Skeletal muscle satellite cell (primary cell): Measurements from ENCODE around the gene NOX1. TPM values are rescaled to one million over a fixed set of nuclear protein-coding genes. Genes with fewer than 3 reads are reported as not detected.
"Not testable (repeated sequence)": the region's sequence is repeated elsewhere in the genome, so short reads cannot be mapped to it uniquely, and the experiment has no call there.

Experiments
- H3K27me3 ChIP-seq: 2 replicates; pipeline ENCODE4 v1.7.0; 2013; ENCODE audit warnings: low read length; ENCODE audit not compliant: control insufficient read depth, insufficient read depth
- H3K36me3 ChIP-seq: 2 replicates; pipeline ENCODE4 v1.7.0; 2013; ENCODE audit warnings: mild to moderate bottlenecking, control low read depth, low read length; ENCODE audit not compliant: insufficient read depth
- H3K4me1 ChIP-seq: 2 replicates; pipeline ENCODE4 v1.7.0; 2013; ENCODE audit warnings: low read length; ENCODE audit not compliant: control insufficient read depth, insufficient read depth
- H3K4me2 ChIP-seq: 2 replicates; pipeline ENCODE4 v1.7.0; 2013; ENCODE audit warnings: mild to moderate bottlenecking, low read length
- H3K4me3 ChIP-seq: 2 replicates; pipeline ENCODE4 v1.7.0; 2013; ENCODE audit warnings: low read length
- H3K9ac ChIP-seq: 2 replicates; pipeline ENCODE4 v1.7.0; 2013; ENCODE audit warnings: mild to moderate bottlenecking, low read depth, low read length, moderate library complexity
- H3K9me3 ChIP-seq: replicated peaks from 2 replicates; pipeline ENCODE4 v1.7.0; 2013; ENCODE audit warnings: mild to moderate bottlenecking, control low read depth, low read length
- small RNA-seq: library from RNA; depleted of rRNA; stranded (forward); fragments of <200 nt; gene quantifications from one replicate; pipeline ENCODE3, GENCODE V24; 2012

The NOX1 gene

GRCh38 chrX:100817340-100817739 lies 56.8 kb downstream of the NOX1 start:
- Histone ChIP-seq H3K4me1 (no peaks in the 10 kb centered on the region), H3K27me3 (peaks cover 33% of the 10 kb centered on the region), H3K36me3 (no peaks in the 10 kb centered on the region), H3K9ac (no peak overlapping the region), H3K9me3 (no peaks in the 10 kb centered on the region), H3K4me2 (no peak overlapping the region), H3K4me3 (no peak overlapping the region)

- Histone ChIP-seq H3K4me3 (no peak overlapping the region), H3K4me2 (no peak overlapping the region), H3K4me1 (no peaks in the 10 kb centered on the region), H3K27me3 (peaks cover 28% of the 10 kb centered on the region), H3K9ac (no peak overlapping the region), H3K9me3 (no peaks in the 10 kb centered on the region), H3K36me3 (no peaks in the 10 kb centered on the region)
Observed at GRCh38 chrX:100812216-100813158, 61.7 kb downstream of the NOX1 start.

GRCh38 chrX:100808265-100808664 lies 65.9 kb downstream of the NOX1 start:
- not testable (repeated sequence) for H3K9ac ChIP-seq, H3K9me3 ChIP-seq, H3K4me2 ChIP-seq, H3K4me1 ChIP-seq, H3K36me3 ChIP-seq, H3K4me3 ChIP-seq
- H3K27me3 ChIP-seq = peaks cover 29% of the 10 kb centered on the region

GRCh38 chrX:100804780-100805179 lies 69.4 kb downstream of the NOX1 start:
- Histone ChIP-seq H3K9ac (no peak overlapping the region), H3K9me3 (no peaks in the 10 kb centered on the region), H3K4me3 (no peak overlapping the region), H3K27me3 (peaks cover 30% of the 10 kb centered on the region), H3K4me1 (no peaks in the 10 kb centered on the region), H3K4me2 (no peak overlapping the region), H3K36me3 (no peaks in the 10 kb centered on the region)

GRCh38 chrX:100802843-100803242 lies 71.3 kb downstream of the NOX1 start:
- Histone ChIP-seq H3K9ac (no peak overlapping the region), H3K4me2 (no peak overlapping the region), H3K4me1 (no peaks in the 10 kb centered on the region), H3K9me3 (no peaks in the 10 kb centered on the region), H3K36me3 (no peaks in the 10 kb centered on the region), H3K4me3 (no peak overlapping the region), H3K27me3 (peaks cover 38% of the 10 kb centered on the region)

GRCh38 chrX:100798484-100799214 lies 75.5 kb downstream of the NOX1 start:
- Histone ChIP-seq H3K4me1 (no peaks in the 10 kb centered on the region), H3K9ac (no peak overlapping the region), H3K9me3 (no peaks in the 10 kb centered on the region), H3K4me3 (no peak overlapping the region), H3K36me3 (no peaks in the 10 kb centered on the region), H3K27me3 (peaks cover 28% of the 10 kb centered on the region), H3K4me2 (no peak overlapping the region)

- Histone ChIP-seq H3K4me3 (no peak overlapping the region), H3K4me2 (no peak overlapping the region), H3K27me3 (peaks cover 26% of the 10 kb centered on the region), H3K9ac (no peak overlapping the region), H3K4me1 (no peaks in the 10 kb centered on the region), H3K9me3 (no peaks in the 10 kb centered on the region), H3K36me3 (no peaks in the 10 kb centered on the region)
Observed at GRCh38 chrX:100797359-100797758, 76.8 kb downstream of the NOX1 start.

GRCh38 chrX:100796371-100796770 lies 77.8 kb downstream of the NOX1 start:
- H3K4me2 ChIP-seq, H3K9ac ChIP-seq, H3K36me3 ChIP-seq, H3K9me3 ChIP-seq, H3K4me3 ChIP-seq, H3K4me1 ChIP-seq: not testable (repeated sequence)
- peaks cover 26% of the 10 kb centered on the region for H3K27me3 ChIP-seq

Small RNAs within 50 kb of the gene (small RNA-seq; reads per million reads assigned to genes)
- not detected for gene RF00411
